ENCODE measurements around the gene BIRC7. TPM values are rescaled to one million over a fixed set of nuclear protein-coding genes. Genes with fewer than 3 reads are reported as not detected.
"Not testable (repeated sequence)": the region's sequence is repeated elsewhere in the genome, so short reads cannot be mapped to it uniquely, and the experiment has no call there.

The BIRC7 gene
- total RNA-seq, 2 experiments from 2014 or later, result not detected

GRCh38 chr20:63238514-63239125 lies 2.9 kb downstream of the BIRC7 start:
- Mint-ChIP-seq H3K36me3 (no peaks in the 10 kb centered on the region), H3K27me3 (peaks cover 5% of the 10 kb centered on the region), H3K9me3 (no peaks in the 10 kb centered on the region), H3K4me1 (no peaks in the 10 kb centered on the region), H3K4me3 (no peak overlapping the region), H3K27ac (no peak overlapping the region)
- POLR2A ChIA-PET, result no interaction called here
- no peak for ATAC-seq (ENCODE audit: low read depth)
- DNase-seq, result no peak

- peaks cover 3% of the 10 kb centered on the region for H3K27me3 Mint-ChIP-seq
- H3K4me1 Mint-ChIP-seq, result no peaks in the 10 kb centered on the region
- no peak overlapping the region for H3K27ac Mint-ChIP-seq
- POLR2A ChIA-PET, result no interaction called here
- ATAC-seq (ENCODE audit: low read depth) (no peak), DNase-seq (no peak)
- H3K9me3 Mint-ChIP-seq, result no peaks in the 10 kb centered on the region
- H3K36me3 Mint-ChIP-seq, result no peaks in the 10 kb centered on the region
- no peak overlapping the region for H3K4me3 Mint-ChIP-seq
Observed at GRCh38 chr20:63239431-63239830, 3.7 kb downstream of the BIRC7 start.

- Mint-ChIP-seq H3K27me3 (no peaks in the 10 kb centered on the region), H3K4me1 (no peaks in the 10 kb centered on the region), H3K9me3 (no peaks in the 10 kb centered on the region), H3K4me3 (no peak overlapping the region), H3K36me3 (no peaks in the 10 kb centered on the region), H3K27ac (no peak overlapping the region)
- ATAC-seq (ENCODE audit: low read depth) (no peak), DNase-seq (no peak)
- POLR2A ChIA-PET, result no interaction called here
Observed at GRCh38 chr20:63240004-63240403, 4.3 kb downstream of the BIRC7 start.

GRCh38 chr20:63241272-63241671 lies 5.6 kb downstream of the BIRC7 start:
- Mint-ChIP-seq H3K27ac (no peak overlapping the region), H3K4me1 (no peaks in the 10 kb centered on the region), H3K27me3 (peaks cover 4% of the 10 kb centered on the region), H3K36me3 (no peaks in the 10 kb centered on the region), H3K4me3 (no peak overlapping the region), H3K9me3 (no peaks in the 10 kb centered on the region)
- DNase-seq (no peak), ATAC-seq (ENCODE audit: low read depth) (no peak)
- POLR2A ChIA-PET, result no interaction called here

- DNase-seq (no peak), ATAC-seq (ENCODE audit: low read depth) (no peak)
- H3K4me3 Mint-ChIP-seq, result no peak overlapping the region
- no peaks in the 10 kb centered on the region for H3K4me1 Mint-ChIP-seq
- peaks cover 4% of the 10 kb centered on the region for H3K27me3 Mint-ChIP-seq
- POLR2A ChIA-PET, result no interaction called here
- no peaks in the 10 kb centered on the region for H3K9me3 Mint-ChIP-seq
- H3K36me3 Mint-ChIP-seq, result no peaks in the 10 kb centered on the region
- no peak overlapping the region for H3K27ac Mint-ChIP-seq
Observed at GRCh38 chr20:63242736-63243135, 7.0 kb downstream of the BIRC7 start.

- ATAC-seq (ENCODE audit: low read depth) (no peak), DNase-seq (no peak)
- Mint-ChIP-seq H3K4me3 (no peak overlapping the region), H3K9me3 (no peaks in the 10 kb centered on the region), H3K4me1 (no peaks in the 10 kb centered on the region), H3K27me3 (peaks cover 8% of the 10 kb centered on the region), H3K36me3 (no peaks in the 10 kb centered on the region), H3K27ac (no peak overlapping the region)
- POLR2A ChIA-PET, result no interaction called here
Observed at GRCh38 chr20:63243604-63244247, 8.0 kb downstream of the BIRC7 start.

- Mint-ChIP-seq H3K27ac (no peak overlapping the region), H3K4me1 (no peaks in the 10 kb centered on the region), H3K36me3 (no peaks in the 10 kb centered on the region), H3K9me3 (no peaks in the 10 kb centered on the region), H3K4me3 (no peak overlapping the region), H3K27me3 (peaks cover 9% of the 10 kb centered on the region)
- ATAC-seq (ENCODE audit: low read depth), result no peak
- no peak for DNase-seq
- POLR2A ChIA-PET, result no interaction called here
Observed at GRCh38 chr20:63244468-63244867, 8.8 kb downstream of the BIRC7 start.

GRCh38 chr20:63246490-63247288 lies 11.0 kb downstream of the BIRC7 start:
- peaks cover 9% of the 10 kb centered on the region for H3K27me3 Mint-ChIP-seq
- H3K4me1 Mint-ChIP-seq, result no peaks in the 10 kb centered on the region
- H3K27ac Mint-ChIP-seq, result no peak overlapping the region
- H3K4me3 Mint-ChIP-seq, result no peak overlapping the region
- ATAC-seq (ENCODE audit: low read depth) (no peak), DNase-seq (no peak)
- no peaks in the 10 kb centered on the region for H3K9me3 Mint-ChIP-seq
- no peaks in the 10 kb centered on the region for H3K36me3 Mint-ChIP-seq
- POLR2A ChIA-PET, result no interaction called here

- no peaks in the 10 kb centered on the region for H3K36me3 Mint-ChIP-seq
- no peak overlapping the region for H3K4me3 Mint-ChIP-seq
- POLR2A ChIA-PET, result no interaction called here
- H3K4me1 Mint-ChIP-seq, result no peaks in the 10 kb centered on the region
- no peak overlapping the region for H3K27ac Mint-ChIP-seq
- peaks cover 15% of the 10 kb centered on the region for H3K27me3 Mint-ChIP-seq
- H3K9me3 Mint-ChIP-seq, result no peaks in the 10 kb centered on the region
- no peak for ATAC-seq (ENCODE audit: low read depth)
- DNase-seq, result no peak
Observed at GRCh38 chr20:63247671-63248228, 12.0 kb downstream of the BIRC7 start.

GRCh38 chr20:63248835-63249591 lies 13.3 kb downstream of the BIRC7 start:
- POLR2A ChIA-PET, result no interaction called here
- Mint-ChIP-seq H3K4me3 (no peak overlapping the region), H3K9me3 (no peaks in the 10 kb centered on the region), H3K27ac (no peak overlapping the region), H3K4me1 (no peaks in the 10 kb centered on the region), H3K27me3 (peaks cover 23% of the 10 kb centered on the region), H3K36me3 (no peaks in the 10 kb centered on the region)
- DNase-seq, result no peak
- ATAC-seq (ENCODE audit: low read depth), result no peak

- no peaks in the 10 kb centered on the region for H3K4me1 Mint-ChIP-seq
- no peak overlapping the region for H3K27ac Mint-ChIP-seq
- H3K36me3 Mint-ChIP-seq, result no peaks in the 10 kb centered on the region
- POLR2A ChIA-PET, result no interaction called here
- no peak overlapping the region for H3K4me3 Mint-ChIP-seq
- DNase-seq (no peak), ATAC-seq (ENCODE audit: low read depth) (no peak)
- no peaks in the 10 kb centered on the region for H3K9me3 Mint-ChIP-seq
- peaks cover 25% of the 10 kb centered on the region for H3K27me3 Mint-ChIP-seq
Observed at GRCh38 chr20:63249891-63250290, 14.2 kb downstream of the BIRC7 start.

- H3K27me3 Mint-ChIP-seq, result peaks cover 34% of the 10 kb centered on the region
- DNase-seq, POLR2A ChIA-PET: not testable (repeated sequence)
Observed at GRCh38 chr20:63251350-63251749, 15.6 kb downstream of the BIRC7 start.

GRCh38 chr20:63252284-63252711 lies 16.6 kb downstream of the BIRC7 start:
- H3K9me3 Mint-ChIP-seq, result no peaks in the 10 kb centered on the region
- no peaks in the 10 kb centered on the region for H3K4me1 Mint-ChIP-seq
- H3K4me3 Mint-ChIP-seq, result no peak overlapping the region
- no peak for DNase-seq
- no peaks in the 10 kb centered on the region for H3K36me3 Mint-ChIP-seq
- POLR2A ChIA-PET, result no interaction called here
- ATAC-seq (ENCODE audit: low read depth), result no peak
- H3K27ac Mint-ChIP-seq, result no peak overlapping the region
- peaks cover 34% of the 10 kb centered on the region for H3K27me3 Mint-ChIP-seq

More at GRCh38 chr20:63251350-63251749, 15.6 kb downstream of the BIRC7 start:
- H3K4me3 Mint-ChIP-seq; H3K27ac Mint-ChIP-seq; H3K9me3 Mint-ChIP-seq; H3K36me3 Mint-ChIP-seq; H3K4me1 Mint-ChIP-seq; ATAC-seq (ENCODE audit: low read depth): not testable (repeated sequence)
